Fibroblast of pulmonary artery (primary cell): ENCODE data around the gene ARHGEF10L.

Experiments used
- DNase-seq: peaks from one replicate; pipeline ENCODE4 v3.0.0-alpha.2; 2010; ENCODE audit warnings: low read depth
- H3K4me3 ChIP-seq: replicated peaks from 2 replicates; pipeline ENCODE4 v1.5.1; 2011; ENCODE audit warnings: low read depth, mild to moderate bottlenecking, control low read depth, low read length, moderate library complexity
- CTCF ChIP-seq: IDR thresholded peaks from 2 replicates; pipeline ENCODE4 v1.5.1; 2011; ENCODE audit warnings: mild to moderate bottlenecking, control low read depth, low read length, inconsistent platforms; ENCODE audit errors: missing control alignments

ARHGEF10L gene

GRCh38 chr1:17661546-17662157, 122.2 kb downstream of the ARHGEF10L start:
- peak; percentile 74 for TF ChIP-seq CTCF
- H3K4me3 ChIP-seq, result no peak overlapping the region
- DNase-seq, result peak; percentile 61

GRCh38 chr1:17662296-17662695, 122.8 kb downstream of the ARHGEF10L start:
- no peak for TF ChIP-seq CTCF

GRCh38 chr1:17662786-17663185, 123.3 kb downstream of the ARHGEF10L start:
- TF ChIP-seq CTCF, result no peak
- no peak overlapping the region for H3K4me3 ChIP-seq
- no peak for DNase-seq

More at GRCh38 chr1:17662296-17662695, 122.8 kb downstream of the ARHGEF10L start:
- no peak for DNase-seq
- H3K4me3 ChIP-seq, result no peak overlapping the region

GRCh38 chr1:17663646-17664045, 124.1 kb downstream of the ARHGEF10L start:
- DNase-seq, result no peak
- TF ChIP-seq CTCF, result no peak
- no peak overlapping the region for H3K4me3 ChIP-seq

GRCh38 chr1:17664322-17664721, 124.8 kb downstream of the ARHGEF10L start:
- DNase-seq, result no peak
- no peak for TF ChIP-seq CTCF
- H3K4me3 ChIP-seq, result no peak overlapping the region

- no peak for TF ChIP-seq CTCF
- H3K4me3 ChIP-seq, result no peak overlapping the region
- DNase-seq, result no peak
Measured at GRCh38 chr1:17665054-17665453, 125.6 kb downstream of the ARHGEF10L start.
